Fibroblast of mammary gland (primary cell): ENCODE results near the gene TRAF3.

ENCODE experiments used
- DNase-seq: peaks from one replicate; pipeline ENCODE4 v3.0.0-alpha.2; 2010; ENCODE audit warnings: low read depth
- H3K4me3 ChIP-seq: 2 replicates; pipeline ENCODE4 v1.5.1; 2011; ENCODE audit warnings: low read depth, mild to moderate bottlenecking, low read length, moderate library complexity; ENCODE audit not compliant: control insufficient read depth
- TF ChIP-seq, protein P1 (sequence below): conservative IDR thresholded peaks from 2 replicates; pipeline ENCODE4 v1.5.1; 2011; ENCODE audit warnings: low read depth, low read length, inconsistent platforms; ENCODE audit not compliant: control insufficient read depth, insufficient read depth

Gene TRAF3

DNA sequence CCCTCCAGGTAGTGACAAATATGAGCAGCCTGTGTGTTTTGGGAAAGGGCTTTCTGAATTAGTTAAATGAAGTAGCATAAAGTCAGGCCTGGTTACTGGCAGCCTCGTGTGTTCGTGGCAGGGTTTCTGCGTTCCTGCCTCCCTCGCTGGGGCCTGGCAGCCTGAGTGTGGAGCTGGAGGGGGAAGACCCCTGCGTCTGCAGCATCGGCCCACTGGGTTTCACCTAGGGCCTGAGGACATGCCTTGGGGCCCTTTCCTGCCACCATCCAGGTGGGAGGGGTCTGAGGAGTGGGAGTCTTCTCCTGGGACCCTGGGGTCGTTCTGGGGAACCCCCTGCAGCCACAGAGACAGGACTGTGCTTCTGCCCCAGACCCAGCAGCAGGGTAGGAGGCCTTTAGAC, 124.8 kb downstream of the TRAF3 start:
- TF ChIP-seq, protein P1, sequence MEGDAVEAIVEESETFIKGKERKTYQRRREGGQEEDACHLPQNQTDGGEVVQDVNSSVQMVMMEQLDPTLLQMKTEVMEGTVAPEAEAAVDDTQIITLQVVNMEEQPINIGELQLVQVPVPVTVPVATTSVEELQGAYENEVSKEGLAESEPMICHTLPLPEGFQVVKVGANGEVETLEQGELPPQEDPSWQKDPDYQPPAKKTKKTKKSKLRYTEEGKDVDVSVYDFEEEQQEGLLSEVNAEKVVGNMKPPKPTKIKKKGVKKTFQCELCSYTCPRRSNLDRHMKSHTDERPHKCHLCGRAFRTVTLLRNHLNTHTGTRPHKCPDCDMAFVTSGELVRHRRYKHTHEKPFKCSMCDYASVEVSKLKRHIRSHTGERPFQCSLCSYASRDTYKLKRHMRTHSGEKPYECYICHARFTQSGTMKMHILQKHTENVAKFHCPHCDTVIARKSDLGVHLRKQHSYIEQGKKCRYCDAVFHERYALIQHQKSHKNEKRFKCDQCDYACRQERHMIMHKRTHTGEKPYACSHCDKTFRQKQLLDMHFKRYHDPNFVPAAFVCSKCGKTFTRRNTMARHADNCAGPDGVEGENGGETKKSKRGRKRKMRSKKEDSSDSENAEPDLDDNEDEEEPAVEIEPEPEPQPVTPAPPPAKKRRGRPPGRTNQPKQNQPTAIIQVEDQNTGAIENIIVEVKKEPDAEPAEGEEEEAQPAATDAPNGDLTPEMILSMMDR: no peak
- no peak overlapping the region for H3K4me3 ChIP-seq
- no peak for DNase-seq

DNA sequence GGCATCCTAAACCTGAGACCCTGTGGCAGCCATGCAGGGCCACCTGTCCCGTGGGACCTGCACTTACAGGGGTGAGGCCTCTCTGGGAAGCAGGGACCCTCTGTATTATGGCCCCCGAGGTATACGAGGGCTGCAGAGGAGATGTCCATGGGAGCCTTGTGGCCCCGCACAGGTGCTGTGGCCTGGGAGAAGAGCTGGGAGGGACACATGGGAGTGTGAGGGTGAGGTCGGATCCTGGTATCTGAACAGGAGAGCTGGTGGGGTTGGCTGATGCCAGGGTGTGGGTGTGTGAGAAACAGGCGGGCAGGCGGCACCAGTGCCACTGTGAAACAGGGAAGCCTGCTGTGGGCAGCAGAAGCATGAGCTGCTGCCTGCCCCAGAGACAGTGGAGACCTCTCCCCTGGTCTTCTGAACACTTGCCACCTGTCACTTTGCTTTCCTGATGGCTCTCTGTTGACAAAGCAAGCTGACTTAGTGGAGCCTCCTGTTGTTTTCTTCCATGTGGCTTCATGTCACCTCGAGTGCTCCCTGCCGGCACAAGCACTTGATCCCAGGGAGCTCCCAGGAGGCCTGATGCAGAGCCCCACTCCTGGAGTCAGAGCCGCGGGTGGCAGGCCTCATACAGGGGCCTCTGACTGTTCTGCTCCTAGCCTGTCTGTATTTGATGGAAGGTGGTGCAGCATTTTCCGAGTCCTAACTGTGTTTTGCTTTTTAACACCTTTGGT, 125.4 kb downstream of the TRAF3 start:
- TF ChIP-seq, protein P1: no peak
- H3K4me3 ChIP-seq: no peak overlapping the region
- DNase-seq: no peak

DNA sequence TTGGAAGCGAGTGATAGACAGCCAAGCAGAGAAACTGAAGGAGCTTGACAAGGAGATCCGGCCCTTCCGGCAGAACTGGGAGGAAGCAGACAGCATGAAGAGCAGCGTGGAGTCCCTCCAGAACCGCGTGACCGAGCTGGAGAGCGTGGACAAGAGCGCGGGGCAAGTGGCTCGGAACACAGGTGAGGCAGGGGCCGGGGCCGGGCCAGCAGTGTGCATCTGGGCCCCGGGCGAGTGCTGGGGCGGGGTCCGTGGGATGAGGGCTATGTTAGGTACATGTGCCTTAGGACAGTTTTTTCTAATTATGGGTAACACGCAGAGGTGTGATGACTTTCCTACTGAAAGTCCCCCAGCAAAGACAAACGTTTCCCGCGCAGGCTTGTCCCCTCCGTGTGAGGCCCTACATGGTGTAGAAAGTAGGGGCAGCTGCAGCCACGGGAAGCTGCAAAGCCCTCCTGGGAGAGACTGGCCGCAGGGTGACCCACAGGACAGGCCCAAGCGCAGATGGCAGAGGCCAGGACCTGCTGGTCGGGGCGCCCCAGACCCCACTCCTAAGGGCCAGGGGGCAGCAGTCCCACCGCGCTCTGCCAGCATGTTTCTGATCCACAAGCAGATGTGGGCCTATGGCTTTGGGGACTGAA, 126.1 kb downstream of the TRAF3 start:
- DNase-seq: no peak
- TF ChIP-seq, protein P1: no peak
- H3K4me3 ChIP-seq: no peak overlapping the region

DNA sequence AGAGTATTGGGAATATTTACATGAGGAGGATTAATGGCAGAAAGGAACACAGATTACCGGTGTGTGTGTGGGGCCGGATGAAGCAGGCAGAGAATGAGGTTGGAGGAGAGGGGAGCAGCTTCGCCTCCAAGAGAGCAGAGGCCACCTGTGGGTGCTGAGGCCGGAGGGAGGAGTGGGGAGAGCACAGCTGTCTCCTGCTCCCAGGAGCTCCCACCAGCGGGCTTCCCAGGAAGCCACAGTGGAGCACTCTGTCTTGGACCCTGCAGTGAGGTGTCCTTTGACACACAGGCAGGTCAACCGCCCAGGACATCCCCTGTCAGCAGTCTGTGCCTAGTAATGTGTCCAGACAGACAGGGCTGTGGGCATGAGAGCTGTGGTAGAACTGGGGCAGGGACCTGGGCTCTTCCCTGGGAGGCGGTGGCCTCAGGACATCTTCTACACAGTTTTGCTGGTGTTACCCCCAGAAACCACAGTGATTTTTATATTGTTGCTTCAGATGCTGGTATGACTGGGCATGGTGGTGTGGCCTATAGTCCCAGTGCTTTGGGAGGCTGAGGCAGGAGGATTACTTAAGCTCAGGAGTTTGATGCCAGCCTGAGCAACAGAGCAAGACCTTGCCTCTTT, 126.8 kb downstream of the TRAF3 start:
- TF ChIP-seq, protein P1: no peak
- no peak overlapping the region for H3K4me3 ChIP-seq
- DNase-seq: no peak

DNA sequence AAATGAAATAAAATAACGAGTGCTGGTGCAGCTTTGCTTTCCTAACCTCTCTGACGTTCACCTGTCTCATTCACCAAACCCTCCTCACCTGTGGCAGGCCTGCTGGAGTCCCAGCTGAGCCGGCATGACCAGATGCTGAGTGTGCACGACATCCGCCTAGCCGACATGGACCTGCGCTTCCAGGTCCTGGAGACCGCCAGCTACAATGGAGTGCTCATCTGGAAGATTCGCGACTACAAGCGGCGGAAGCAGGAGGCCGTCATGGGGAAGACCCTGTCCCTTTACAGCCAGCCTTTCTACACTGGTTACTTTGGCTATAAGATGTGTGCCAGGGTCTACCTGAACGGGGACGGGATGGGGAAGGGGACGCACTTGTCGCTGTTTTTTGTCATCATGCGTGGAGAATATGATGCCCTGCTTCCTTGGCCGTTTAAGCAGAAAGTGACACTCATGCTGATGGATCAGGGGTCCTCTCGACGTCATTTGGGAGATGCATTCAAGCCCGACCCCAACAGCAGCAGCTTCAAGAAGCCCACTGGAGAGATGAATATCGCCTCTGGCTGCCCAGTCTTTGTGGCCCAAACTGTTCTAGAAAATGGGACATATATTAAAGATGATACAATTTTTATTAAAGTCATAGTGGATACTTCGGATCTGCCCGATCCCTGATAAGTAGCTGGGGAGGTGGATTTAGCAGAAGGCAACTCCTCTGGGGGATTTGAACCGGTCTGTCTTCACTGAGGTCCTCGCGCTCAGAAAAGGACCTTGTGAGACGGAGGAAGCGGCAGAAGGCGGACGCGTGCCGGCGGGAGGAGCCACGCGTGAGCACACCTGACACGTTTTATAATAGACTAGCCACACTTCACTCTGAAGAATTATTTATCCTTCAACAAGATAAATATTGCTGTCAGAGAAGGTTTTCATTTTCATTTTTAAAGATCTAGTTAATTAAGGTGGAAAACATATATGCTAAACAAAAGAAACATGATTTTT, 128.2 kb downstream of the TRAF3 start:
- no peak for DNase-seq
- H3K4me3 ChIP-seq: no peak overlapping the region
- TF ChIP-seq, protein P1: no peak
